DMS153 treated with DMSO at 0.1 percent for 48 hours (cell line): ENCODE measurements around the gene ACADVL.
"Not testable (repeated sequence)": the region's sequence is repeated elsewhere in the genome, so short reads cannot be mapped to it uniquely, and the experiment has no call there.

Source experiments
- DNase-seq: peaks from one replicate; lab custom pipeline; 2025; ENCODE audit not compliant: unreplicated experiment; lab: John Stamatoyannopoulos, UW

ACADVL gene

DNA sequence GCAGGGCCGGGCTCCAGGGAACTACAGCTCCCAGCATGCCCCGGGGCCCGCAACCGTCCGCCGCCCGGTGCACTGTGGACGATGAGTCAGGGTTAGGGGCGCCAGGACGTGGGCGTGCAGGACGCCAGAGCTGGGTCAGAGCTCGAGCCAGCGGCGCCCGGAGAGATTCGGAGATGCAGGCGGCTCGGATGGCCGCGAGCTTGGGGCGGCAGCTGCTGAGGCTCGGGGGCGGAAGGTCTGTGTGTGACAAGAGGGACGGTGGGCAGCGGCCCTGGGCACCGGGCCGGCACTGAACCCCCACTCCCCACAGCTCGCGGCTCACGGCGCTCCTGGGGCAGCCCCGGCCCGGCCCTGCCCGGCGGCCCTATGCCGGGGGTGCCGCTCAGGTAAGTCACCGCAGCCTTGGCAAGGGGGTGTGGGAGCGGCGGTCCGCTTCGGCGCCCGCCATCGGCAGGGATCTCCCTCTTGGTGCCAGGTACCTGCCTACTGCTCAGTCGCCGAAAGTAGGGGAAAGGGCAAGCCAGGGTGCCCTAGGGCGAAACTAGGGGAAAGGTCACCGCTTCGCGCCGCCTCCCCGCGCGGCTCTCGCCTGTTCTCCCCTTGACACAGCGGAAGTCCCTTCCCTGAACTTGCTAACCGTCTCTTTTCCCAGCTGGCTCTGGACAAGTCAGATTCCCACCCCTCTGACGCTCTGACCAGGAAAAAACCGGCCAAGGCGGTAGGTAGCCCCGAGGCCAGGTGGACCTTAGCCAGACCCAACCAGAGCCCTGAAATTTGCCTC, at the start of gene ACADVL, which contains the start of gene DLG4:
Gene ACADVL, plus strand, starts transcription at position 127 of the 781 bp plus-strand sequence. Its CDS starts 47 bp downstream, at position 174.
Gene DLG4, minus strand, starts transcription at position 25 of the 781 bp plus-strand sequence.
- DNase-seq = peak; percentile 10

DNA sequence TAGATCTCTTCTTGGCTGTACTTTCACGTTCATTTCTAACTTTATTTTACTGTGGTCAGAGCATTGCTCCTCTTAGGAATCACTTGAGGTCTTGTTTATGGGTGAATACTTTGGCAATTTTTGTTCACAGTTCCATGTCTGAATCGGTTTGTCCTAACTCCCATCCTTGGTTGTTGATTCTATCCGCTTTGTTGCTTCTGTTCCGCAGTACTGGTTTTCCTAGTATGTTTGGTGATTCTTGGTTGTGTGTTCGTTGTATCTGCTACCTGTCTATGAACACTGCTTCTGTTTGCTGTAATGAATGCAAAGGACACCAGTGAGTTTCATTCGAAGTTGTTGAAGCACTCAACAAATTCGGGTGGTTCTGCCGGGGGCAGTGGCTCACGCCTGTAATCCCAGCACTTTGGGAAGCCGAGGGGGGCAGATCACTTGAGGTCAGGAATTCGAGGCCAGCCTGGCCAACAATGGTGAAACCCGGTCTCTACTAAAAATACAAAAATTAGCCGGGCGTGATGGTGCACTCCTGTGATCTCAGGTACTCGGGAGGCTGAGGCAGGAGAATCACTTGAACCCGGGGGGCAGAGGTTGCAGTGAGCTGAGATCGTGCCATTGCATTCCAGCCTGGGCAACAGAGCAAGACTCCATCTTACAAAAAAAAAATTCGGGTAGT, 47.1 kb upstream of the ACADVL start:
- DNase-seq = not testable (repeated sequence)

DNA sequence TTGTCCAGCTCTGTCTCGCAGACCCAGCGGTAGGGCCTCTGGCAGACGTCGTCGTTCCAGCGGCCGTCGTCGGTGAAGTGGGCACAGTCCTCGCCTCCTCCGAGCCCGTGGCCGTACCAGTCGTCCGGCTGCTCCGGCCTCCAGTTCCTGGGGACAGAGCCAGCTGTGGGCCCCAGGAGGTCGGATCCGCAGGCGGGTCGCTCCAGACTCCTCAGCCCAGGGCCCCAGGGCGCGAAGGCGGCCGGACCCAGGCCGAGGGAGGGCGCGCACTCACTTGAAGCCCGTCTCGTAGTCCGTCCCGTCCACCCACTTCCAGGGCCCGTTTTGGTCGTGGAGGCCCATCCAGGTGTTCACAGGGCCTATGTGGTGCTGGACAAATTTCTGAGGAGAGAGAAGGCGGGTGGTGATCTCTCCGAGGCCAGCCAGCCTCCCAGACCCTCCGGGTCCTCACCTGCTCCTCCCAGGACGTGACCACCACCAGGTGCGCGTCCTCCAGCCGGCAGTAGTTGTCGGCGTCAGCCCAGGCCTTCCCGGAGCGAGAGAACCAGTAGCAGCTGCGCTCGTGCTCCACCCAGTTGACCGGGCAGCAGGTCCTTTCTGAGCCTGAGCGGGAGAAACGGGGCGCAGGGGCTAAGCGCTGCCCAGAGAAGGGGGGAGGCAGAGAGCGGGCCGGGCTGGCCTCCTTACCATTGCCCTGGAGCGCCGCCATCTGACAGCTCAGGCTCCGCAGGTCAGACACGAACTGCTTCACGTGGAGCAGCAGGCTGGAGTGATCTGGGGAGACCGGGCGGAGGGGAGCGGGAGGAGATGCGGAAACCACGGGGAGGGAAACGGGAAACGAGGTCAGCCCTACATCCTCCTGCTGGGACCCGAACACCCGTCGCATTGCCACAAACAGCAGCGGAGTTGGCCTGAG, 45.8 kb upstream of the ACADVL start:
- peak; percentile 8 for DNase-seq

DNA sequence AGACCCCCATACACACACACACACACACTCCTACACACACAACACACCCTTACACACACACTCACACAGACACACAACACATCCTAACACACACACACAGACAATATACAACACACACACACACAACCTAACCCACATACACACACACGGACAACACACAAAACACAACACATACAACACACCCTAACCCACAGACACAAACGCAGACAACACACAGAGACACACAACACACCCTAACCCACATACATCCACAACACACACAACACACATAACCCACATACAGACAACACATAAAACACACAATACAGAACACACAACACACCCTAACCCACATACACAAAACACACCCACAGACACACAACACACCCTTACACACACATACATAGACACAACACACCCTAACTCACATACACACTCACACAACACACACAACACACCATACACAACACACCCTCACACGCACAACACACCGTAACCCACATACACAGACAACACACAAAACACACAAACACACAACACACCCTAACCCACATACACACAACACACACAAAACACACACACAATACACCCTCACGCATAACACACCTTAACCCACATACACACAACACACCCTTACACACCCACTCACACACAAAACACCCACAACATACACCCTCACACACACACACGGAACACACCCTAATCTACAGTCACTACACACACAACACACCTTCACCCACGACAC, 45.0 kb upstream of the ACADVL start:
- DNase-seq = no peak

DNA sequence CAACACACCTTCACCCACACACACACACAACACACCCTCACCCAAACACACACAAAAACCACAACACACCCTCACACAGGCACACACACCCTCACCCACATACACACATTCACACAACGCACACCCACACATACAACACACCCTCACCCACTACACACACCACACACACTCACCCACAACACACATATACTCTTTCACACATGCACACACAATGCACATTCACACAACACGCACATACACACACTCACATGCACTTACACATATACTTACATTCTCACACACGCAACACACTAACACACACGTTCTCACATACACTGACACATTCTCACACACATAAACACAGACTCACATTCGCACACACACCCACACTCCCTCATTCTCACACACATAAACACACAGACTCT, 44.4 kb upstream of the ACADVL start:
- DNase-seq = no peak

DNA sequence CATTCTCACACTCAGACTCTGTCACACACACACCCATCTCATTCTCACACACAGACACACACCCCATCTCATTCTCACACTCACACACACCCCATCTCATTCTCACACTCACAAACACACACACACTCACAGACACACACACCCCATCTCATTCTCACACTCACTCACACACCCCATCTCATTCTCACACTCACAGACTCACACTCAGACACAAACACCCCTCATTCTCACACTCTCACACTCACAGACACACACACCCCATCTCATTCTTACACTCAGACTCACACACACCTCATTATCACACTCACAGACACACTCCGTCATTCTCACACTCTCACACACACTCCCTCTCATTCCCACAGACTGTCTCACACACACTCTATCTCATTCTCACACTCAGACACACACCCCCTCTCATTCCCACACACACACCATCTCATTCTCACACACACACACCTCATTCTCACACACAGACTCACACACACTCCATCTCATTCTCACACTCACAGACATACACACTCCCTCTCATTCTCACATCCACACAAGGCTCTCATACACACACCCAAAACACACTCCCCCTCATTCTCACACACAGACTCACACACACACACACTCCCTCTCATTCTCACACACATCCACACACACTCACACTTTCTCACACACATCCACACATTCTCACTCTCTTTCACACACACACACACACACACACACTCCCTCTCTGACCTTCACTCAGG, 43.5 kb upstream of the ACADVL start:
- no peak for DNase-seq

DNA sequence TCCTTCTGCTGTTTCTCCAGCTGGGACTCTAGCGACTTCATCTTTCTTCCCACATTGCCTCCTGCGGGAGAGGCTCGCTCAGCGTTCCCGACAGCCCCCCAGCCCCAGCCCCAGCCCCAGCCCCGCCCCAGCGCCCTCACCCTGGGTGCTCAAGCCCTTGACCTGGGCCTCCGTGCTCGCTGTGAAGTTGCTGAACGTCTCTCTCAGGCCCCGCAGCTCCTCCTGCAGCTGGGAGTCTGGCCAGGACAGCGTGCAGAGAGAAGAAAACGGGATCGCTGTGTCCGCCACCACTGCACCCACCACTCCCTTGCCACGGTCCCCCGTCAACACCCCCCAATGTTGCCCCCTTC, 42.9 kb upstream of the ACADVL start:
- no peak for DNase-seq

DNA sequence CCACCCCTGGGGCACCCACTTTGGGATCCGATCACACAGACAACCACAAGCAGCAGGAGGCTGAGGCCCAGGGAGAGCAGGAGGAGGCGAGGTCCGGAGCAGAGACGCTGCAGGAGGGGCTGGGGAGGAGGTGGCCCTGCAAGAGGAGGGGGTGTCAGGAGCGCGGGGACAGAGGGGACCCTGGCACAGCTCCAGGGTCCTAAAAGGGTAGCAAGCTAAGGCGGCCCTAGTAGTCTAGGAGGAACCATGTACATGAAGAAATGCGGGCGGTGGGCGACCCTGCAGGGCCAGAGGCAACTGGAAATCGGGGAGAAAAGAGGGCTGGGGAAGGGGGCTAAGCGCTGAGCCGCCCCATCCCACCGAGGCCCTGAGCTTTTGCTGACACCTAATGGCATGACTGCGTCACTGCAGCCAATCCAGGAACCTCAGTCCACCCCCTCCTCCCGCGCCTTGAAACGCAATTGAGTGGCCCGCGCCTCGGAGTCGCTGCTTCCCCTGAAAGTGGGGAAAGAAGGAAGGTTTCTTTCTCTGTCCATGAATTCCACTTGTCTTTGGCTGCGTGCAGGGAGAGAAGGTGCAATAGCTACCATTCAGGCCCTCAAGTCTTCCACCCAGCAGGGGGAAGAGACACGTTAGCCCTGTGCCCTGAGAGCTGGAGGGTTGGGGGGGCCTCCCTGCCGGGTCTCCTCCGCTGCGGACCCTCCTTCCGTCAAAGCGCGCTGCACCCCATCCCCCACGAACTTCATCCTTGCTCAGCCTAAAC, 42.4 kb upstream of the ACADVL start:
- peak; percentile 3 for DNase-seq

DNA sequence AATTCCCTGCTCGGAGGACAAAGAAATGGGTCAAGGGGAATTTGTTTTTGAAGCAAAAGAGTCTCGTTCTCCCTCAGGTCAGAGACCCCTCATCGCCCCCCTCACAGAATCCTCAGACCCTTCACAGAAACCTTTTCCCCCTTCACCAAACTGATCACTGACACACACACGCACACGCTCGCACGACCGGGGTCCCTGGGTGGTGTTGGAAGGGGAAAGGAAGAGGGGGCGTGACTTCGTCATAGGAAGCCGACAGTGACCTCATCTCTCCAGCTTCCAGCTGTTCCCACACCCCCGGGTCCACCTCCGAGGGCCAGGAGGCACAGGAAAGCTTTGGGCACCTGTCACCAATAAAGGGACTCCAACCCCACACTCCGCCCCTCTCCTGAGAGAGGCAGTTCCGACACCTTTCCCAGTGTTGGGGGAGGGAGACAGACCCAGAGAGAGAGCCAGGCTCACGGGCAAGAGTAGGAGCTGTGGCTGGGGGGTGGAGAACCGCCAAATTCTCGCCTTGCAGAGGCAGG, 41.7 kb upstream of the ACADVL start:
- no peak for DNase-seq

DNA sequence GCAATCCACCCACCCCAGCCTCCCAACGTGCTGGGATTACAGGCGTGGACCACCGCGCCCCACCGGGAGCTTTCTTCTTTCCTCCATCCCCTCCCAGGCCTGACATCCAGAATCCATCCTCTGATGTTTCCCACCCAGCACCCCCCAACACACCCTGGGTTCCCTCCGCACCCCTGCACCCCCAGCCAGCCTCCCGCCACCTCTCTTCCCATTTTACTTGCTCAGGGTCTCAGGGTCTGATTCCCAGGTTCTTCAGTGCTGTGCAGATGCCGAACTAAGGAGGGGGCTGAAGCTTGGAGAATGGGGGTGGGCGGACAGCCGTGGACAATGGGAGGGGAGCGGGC, 40.8 kb upstream of the ACADVL start:
- no peak for DNase-seq

DNA sequence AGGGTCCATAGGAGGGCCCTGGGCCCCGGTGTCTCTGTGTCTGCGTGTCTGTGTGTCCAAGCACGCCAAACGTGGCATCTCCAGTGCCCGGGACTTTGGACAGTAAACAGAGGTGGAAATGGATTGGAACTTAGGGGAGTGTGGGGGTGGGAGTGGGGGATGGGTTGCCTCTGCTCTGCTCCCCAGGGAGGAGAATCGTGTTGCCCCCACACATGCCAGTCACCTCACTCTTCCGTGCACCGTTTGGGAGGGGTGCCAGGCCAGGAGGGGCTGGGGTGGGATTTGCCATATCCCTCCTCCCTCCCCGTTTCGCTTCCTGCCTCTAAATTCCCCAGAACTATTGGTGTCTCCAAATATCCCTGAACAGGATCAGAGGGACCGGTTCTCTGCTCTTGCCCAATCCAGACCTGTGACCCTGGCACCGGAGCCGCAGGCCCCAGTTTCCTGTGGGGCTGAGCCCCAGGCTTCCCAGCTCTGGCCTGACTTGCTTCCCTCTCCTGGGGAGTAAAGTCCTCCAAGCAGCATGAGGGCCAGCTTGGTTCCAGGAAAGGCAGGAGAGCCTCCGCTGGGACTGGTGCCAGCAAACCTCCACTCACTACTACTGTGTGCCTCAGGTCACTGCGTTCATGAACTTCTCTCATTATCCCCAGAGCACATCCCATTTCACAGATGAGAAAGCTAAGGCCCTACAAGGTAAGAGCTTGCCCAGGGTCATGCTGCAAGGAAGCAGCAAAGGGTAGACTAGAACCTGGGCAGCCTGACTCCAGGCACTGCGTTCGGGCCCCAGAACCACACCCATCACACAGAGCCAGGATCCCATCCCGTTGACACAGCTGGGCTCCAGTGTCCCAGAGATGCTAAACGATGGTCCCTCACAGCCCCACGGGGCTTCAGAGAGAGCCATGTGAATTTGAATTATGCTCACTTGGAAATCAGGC, 40.2 kb upstream of the ACADVL start, which contains the start of gene ASGR1:
Gene ASGR1, minus strand, starts transcription at position 54 of the 938 bp plus-strand sequence. CDS start 807 bp downstream, outside the sequence.
- DNase-seq = no peak

DNA sequence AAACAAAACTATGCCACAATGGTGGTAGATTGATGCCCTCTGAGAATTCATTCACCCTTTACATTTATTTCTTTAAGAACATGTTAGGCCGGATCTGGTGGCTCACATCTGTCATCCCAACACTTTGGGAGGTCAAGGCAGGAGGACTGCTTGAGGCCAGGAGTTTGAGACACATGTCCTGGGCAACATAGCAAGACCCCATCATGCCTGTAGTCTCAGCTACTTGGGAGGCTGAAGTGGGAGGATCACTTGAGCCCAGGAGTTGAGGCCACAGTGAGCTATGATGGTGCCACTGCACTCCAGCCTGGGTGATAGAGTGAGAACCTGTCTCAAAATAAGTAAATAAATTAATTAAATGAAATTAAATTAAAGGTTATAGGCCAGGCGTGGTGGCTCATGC, 37.6 kb upstream of the ACADVL start:
- DNase-seq = not testable (repeated sequence)

DNA sequence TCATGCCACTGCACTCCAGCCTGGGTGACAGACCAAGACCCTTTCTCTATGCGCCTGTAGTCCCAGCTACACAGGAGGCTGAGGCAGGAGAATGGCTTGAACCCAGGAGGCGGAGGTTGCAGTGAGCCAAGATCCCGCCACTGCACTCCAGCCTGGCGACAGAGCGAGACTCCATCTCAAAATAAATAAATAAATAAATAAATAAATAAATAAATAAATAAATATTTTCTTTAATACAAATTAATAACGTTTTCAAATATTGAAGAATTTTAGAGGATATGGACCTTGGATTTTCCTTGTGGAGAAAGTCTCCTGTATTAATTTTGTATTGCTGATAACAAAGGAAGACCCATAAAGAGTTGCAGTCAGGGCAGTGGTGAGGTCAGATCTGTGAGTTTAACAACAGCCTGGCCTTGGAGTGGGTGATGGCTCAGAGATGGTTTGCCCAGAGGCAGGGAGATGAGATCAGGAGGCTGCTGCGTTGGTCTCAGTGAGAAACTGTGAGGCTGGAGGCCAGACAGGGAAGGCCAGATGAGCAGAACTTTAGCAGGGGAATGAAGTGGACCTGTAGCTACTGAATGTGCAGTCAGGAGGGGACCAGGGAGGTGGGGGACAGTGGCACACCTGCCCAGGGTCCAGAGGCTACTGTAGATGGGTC, 36.2 kb upstream of the ACADVL start:
- DNase-seq = no peak

DNA sequence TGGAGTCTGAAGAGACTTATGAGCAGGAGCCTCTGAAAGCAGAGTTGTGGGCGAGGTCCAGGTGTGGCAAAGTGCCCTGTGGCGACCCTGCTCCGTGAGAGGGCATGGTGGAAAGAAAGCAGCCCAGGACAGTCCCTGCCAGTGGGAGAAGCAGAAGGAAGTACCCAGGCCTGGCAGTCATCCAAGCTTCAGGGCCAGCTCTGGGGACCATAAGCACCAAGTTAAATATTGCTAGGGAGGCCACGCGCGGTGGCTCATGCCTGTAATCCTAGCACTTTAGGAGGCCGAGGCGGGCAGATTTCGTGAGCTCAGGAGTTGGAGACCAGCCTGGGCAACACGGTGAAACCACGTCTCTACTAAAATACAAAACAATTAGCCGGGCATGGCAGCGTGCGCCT, 35.6 kb upstream of the ACADVL start:
- DNase-seq = peak; percentile 42

DNA sequence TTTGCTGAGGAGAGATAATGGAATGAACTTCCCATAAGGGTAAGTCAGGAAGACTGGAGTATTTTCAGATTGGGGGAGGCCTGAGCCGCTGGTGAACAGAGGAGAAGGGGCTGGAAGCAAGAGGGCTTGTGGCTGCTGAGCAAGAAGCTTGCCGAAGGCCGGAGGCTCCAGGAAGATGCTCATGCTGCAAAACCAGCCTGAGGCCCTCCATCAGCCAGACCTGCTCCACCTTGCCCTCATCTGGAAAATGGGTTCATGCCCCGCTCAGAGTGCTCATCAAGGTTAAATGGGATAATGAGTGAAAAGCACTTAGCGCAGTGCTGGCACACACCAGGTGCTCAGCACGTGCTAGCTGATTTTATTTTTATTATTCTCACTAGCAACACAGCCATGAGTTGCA, 35.1 kb upstream of the ACADVL start:
- no peak for DNase-seq

DNA sequence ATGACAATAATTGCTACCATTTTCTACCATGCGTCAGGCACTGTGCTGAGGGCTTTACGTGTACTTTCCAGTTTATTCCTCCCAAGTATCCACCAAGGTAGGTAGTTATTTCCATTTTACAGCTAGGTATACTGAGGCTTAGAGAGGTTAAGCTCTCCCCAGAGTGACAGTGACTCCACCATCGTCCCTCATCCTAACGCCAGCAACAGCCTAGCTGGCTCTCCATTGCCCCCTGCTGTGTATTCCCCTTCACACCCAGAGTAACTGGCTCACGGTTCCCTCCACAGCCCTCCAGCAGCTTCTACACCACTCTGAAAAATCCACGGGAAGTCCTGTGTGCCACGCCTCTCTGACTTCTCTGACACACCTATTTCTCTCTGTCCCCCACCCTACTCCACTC, 33.5 kb upstream of the ACADVL start:
- no peak for DNase-seq

DNA sequence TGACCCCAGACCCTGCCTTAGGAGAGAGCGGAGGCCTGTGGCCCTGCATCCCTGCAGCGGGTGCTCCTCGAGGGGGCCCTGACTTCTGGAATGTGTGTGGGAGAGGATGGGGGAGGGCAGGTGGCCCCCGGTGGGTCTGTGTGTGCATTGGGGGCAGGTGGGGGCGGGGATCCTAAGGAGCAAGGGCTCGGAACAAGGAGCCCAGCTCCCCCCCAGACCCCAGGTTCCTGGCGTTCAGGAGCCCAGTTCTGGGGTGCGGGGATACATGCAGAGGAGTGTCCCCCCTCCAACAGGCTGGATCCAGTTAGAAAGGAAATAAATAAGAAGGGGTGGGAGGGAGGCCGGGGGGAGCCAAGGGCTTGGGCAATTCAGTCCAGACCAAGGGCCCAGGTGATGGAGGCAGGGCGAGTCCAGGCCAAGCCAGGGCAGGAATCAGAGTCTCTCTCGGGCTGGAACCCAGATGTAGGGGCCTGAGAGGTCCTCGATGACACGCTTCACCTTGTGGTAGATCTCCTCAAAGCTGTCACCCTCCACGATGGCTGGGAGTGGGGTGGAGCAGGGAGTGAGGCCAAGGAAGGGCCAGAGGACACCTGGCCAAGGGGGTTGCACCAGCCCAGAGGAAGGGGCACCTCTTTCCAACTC, 29.3 kb upstream of the ACADVL start:
- DNase-seq = no peak
